ENCODE measurements around the gene ANKRD11.

Gene ANKRD11

DNA sequence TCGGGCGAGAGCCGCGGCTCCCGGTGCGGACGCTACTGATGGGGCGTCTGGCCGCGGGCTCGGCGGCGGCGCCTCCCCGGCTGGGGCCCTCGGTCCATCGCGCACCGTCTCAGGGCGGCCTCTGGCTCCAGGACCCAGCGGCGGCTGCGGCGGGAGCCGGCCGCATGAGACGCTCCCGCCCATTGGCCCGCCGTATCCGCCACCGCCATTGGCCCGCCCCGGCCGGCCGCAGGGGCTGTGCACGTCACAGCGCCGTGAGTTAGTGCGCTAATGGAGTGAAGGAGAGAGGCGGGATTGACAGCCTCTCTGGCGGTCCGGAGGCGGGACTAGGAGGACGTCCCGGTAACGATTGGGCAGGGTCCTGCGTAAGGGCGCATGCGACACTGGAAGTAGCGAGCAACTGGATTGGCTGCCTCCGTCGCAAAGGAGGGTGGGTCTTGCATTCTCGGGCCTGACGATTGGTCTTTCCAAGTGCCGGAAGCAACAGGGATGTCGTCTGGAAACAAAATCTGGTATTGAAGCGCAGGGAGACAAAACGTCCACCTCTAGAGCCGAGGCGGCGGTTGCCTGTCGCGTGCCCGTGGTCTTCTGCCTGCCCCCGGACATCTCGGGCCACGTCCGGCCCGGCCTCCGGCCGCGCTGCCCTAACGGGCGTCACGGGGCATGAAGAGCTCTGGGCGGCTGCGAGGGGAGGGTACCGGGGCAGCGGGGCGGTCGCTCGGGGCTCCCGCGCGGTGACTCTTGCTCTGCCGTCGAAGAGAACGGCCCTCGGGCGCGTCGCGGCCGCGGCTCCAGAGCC lies at the start of gene ANKRD11:
Gene ANKRD11, minus strand, starts transcription at position 123 of the 799 bp plus-strand sequence. CDS start 173,542 bp downstream, outside the sequence.
- DNase-seq (ENCODE audit: low read depth in 2 of 2), result peak; percentile 94 to 97

DNA sequence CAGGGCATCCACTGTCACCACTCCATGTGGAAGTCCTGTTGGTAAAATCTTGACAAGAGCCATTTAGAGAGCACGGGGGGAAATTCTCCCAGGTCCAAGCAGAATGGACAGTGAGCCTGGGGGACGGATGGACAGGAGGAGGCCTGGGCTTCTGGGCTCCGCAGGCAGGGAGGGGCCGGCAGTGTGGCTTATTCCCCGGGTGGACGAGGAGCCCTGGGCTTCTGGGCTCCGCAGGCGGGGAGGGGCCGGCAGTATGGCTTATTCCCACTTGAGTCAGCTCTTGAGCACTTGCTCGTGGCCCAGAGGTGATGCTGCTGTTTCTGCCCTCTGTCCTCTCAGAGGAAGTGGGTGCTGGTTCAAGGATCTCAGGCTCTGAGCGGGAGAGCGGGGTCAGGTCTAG lies 47.9 kb upstream of the ANKRD11 start:
- DNase-seq (ENCODE audit: low read depth in 2 of 2), result no peak

DNA sequence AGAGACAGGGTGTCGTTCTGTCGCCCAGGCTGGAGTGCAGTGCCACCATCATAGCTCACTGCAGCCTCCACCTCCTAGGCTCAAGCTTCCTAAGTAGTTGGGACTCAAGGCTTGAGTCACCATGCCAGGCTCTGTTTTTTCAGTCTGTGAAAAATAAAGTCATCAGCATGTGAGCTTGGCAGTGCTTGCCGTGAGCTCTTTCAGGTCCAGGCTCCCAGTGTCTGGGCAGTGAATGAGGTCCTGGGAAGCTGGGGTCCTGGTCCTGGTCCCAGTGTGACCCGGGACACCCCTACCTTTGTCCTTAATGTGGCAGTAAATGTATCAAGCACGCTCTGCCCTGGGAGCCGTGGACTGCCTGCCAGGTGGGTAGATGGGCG lies 47.2 kb upstream of the ANKRD11 start:
- DNase-seq (ENCODE audit: low read depth in 2 of 2), result no peak

DNA sequence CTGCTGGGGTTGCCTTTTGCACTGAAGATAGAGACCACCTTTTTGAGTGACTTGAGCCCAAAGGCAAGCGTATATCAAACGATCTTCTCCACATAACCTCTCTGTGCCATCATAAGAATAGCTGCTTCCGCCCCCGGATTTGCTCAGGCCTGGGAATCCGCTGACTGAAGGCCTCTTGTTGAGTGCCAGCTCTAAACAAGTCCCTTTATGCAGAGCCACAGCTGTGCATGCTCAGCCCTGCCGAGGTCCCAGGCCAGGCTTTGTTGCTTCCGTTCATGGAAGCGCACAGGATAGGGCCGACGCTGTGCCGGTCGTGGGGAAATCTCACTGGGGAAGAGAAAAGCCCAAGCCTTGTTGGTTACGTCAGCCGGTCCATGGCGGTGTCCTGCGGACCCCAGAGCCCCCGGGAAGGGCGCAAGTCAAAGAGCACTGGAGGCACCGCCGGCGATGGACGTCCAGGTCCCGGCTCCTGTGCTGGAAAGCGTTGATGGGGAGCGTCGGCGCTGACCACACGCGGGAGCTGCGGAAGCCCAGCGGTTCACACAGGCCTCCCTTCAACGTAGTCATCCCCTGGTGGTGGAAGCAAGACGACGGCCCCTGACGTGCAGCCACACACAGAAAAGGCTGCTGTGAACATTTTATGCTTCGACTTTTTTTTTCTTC lies 46.7 kb upstream of the ANKRD11 start:
- no peak for DNase-seq (ENCODE audit: low read depth in 2 of 2)

DNA sequence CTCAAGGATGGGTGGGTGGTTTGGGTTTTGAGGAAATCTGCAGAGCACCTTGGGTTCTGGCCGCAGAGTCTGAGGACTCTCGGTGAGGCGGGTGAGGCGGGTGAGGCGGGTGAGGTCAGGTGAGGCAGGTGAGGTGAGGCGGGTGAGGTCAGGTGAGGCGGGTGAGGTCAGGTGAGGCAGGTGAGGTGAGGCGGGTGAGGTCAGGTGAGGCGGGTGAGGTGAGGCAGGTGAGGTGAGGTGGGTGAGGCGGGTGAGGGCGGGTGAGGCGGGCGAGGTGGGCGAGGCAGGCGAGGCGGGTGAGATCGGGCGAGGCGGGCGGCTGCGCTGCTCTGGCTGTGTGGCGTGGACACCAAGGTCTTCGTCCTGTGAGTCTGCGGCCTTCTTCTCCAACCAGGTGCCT lies 46.0 kb upstream of the ANKRD11 start:
- no peak for DNase-seq (ENCODE audit: low read depth in 2 of 2)

DNA sequence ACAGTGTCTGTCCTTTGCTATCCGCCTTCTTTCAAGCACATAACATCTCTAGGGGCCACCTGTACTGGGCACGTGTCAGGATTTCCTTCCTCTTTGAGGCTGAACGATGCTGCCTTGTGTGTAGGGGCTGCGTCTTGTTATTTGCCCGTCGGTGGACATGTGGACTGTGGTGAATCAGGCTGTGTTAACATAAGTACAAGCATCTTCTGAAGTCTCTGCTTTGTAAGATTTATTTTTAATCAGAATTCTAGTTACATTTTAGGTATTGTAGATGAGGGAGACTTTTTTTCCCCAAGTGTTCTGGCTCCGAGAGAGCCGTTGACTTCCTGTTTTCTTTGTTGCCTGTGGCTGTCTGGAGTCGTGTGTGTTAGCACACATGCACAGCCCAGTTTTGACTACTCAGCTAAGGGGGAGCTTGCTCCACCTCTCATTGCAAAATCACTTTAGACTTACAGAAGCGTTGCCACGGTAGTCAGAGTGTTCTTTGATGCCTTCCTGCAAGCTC lies 43.9 kb upstream of the ANKRD11 start:
- no peak for DNase-seq (ENCODE audit: low read depth in 2 of 2)

DNA sequence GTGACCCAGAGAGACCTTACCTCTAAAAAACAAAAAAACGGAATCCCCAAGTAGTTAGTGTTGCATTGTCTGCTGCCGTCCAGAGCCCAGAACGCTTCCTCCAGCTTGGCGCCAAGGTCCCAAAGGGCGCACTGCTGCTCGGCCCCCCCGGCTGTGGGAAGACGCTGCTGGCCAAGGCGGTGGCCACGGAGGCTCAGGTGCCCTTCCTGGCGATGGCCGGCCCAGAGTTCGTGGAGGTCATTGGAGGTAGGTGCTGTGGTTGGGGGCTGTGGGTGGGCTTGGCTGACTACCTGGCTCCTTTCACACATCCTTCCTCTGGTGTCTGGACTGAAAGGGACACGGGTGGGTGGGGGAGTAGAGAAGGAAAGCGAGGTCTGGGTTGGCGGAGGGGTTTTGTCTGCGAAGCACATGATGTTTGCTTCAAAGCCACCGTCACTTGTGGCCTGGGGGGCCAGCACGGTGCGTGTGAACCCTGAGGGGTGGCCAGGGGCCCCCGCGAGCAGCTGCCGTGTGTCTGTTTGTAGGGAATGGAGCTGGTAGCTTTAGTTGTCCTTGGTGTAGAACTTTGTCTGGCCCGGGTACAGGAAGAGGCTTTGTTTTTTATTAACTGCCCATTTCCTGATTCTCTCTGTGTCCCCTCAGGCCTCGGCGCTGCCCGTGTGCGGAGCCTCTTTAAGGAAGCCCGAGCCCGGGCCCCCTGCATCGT lies 41.6 kb upstream of the ANKRD11 start:
- DNase-seq (ENCODE audit: low read depth in 2 of 2), result no peak

DNA sequence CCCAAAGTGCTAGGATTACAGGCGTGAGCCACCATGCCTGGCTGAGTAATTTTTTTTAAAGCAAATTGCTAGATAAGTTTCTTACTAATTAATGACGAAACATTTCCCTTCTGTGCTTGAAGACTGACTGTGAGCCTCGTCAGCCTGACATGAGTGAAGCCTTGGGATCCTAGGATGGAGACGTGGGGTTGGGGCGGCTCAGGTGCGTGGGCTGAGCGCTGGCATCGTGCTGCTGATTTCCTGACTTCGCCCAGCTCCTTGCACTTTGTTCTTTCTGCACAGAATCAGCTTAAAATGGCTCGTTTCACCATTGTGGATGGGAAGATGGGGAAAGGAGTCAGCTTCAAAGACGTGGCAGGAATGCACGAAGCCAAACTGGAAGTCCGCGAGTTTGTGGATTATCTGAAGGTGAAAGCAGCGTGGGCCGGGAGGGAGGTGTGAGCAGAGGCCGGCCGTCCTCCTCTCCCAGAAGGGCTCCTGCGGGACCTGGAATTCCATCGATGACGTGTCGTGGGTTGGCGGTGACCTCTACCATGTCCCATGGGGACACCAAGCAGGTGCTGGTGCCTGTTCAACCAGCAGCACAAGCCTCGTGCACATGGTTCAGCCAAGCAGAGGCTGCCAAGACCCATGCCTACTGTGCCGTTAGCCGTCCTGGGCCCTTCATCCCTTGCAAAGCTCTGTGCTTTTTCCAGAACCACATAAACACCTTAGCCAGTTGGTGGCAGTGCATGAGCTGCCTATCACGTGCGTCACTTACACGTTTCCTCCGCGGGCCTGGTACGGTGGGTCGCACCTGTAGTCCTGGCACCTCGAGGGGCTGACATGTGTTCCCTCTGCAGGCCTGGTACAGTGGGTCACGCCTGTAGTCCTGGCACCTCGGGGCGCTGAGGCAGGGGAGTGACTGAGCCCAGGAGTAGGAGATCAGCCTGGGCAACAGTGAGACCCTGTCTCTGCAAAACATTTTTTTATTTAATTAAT lies 40.3 kb upstream of the ANKRD11 start:
- no peak for DNase-seq (ENCODE audit: low read depth in 2 of 2)

DNA sequence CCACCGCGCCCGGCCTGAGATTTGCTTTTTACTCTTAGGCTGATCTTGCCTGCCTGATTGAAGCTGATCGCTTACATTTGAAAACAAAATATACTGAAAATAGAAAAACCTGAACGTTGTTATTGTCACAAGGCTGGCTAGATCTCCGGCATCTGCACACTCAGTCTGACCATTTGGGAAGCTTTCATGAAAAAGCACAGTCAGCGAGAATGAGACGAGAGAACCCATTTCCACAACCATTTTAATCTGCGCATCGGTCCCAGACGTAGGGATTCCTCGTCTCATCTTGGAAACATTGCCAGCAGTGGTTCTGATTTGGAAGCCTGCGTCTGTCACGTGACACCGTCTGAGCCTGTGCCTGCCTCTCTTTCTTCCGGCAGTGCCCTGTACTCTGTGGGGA lies 38.7 kb upstream of the ANKRD11 start:
- no peak for DNase-seq (ENCODE audit: low read depth in 2 of 2)

DNA sequence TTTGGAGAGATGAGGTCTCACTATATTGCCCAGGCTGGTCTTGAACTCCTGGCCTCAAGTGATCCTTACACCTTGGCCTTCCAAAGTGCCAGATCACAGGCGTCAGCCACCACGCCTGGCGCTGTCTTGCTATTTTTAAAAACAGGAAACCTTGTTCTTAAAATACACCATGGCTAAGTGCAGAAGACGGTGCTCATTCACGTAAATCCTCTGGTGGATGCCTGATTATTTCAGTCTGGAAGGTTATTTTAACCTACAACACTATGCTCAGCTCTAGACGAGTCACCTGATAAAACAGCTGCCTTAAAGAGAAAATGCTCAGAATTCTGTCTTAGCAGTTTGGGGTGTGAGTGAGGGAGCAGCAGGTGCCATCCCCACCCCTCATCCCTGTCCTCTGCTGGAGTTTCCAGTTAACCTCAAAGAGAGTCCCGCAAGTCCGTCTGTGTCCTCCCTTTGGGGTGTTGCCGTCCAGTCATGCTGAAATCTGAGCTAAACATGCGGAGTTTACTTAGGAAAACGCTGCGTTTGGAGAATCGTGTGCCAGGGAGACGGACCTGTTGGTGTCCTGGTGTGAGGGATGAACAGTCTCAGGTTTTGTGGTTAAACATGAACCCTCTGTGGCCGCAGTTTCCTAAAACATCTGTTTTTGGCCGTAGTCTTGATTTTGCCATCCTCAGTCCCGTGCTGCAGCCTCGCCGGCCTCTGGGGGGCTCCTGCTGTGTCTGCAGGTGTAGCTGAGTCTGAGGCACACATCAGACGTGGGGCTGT lies 35.0 kb upstream of the ANKRD11 start:
- no peak for DNase-seq (ENCODE audit: low read depth in 2 of 2)

DNA sequence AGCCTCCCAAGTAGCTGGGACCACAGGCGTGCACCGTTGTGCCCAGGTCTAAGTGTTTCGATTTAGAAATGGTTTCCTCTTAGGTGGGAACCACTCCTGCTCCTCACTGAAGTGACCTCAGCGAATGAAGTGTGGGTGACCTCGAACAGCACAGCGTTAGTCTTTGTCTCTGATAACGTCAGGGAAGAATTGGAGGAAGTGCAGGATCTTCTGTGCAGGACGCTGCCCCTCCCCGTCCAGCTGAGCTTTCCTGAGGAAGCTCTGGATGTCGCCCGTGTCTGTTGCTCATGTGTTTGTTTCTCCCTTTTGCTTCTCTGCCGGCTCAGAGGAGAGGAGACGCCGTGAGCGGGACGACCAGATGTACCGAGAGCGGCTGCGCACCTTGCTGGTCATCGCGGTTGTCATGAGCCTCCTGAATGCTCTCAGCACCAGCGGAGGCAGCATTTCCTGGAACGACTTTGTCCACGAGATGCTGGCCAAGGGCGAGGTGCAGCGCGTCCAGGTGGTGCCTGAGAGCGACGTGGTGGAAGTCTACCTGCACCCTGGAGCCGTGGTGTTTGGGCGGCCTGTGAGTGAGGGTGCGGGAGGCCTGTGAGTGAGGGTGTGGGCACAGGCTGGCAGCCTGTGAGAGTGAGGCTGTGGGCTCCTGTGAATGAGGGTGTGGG lies 33.5 kb upstream of the ANKRD11 start:
- DNase-seq (ENCODE audit: low read depth in 2 of 2), result no peak

DNA sequence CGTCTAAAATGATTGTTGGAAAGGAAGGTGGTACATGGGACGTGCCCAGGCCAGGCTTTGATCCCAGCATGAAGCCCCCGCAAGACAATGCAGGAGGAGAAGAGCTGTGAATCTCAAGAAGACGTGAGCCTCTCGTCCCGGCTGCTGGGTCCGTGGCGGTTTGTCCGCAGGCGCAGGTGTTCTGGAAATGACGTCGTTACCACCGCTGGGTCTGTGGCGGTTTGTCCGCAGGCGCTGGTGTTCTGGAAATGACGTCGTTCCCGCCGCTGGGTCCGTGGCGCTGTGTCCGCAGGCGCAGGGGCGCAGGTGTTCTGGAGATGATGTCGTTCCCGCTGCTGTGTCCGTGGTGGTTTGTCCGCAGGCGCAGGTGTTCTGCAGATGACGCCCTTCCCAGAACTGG lies 31.9 kb upstream of the ANKRD11 start:
- no peak for DNase-seq (ENCODE audit: low read depth in 2 of 2)

DNA sequence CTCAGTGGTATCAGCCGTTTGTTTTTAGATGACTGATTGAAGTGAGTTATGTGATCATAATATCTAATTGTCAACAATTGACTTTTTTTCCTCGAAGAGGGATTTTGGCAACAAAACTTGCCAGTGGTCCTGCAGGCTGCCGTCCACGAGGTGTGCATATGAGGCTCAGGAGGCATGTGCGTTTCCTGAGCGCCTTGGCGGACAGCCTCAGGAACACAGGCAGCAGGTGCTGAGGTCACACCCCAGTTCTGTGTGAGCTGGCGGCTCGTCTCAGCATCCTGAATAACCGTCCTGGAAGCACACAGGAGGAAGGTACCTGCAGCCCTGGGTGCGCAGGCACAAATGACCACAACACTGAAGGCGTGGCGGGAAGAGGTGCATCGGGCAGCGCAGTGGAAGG lies 29.5 kb upstream of the ANKRD11 start:
- no peak for DNase-seq (ENCODE audit: low read depth in 2 of 2)

DNA sequence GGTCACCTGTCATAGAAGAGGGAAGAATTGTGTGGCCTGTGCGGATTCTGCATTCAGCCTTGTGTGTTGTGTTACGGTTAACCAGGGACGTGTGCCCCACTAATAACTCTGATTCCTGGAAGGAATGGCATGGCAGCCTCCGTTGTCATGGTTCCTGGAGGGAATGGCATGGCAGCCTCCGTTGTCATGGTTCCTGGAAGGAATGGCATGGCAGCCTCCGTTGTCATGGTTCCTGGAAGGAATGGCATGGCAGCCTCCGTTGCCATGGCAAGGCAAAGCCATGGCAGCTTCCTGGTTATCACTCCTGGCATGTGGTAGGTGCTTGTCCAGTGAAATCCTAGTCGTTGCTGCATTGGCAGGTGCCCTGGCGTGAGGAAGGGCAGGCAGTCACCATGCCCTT lies 26.8 kb upstream of the ANKRD11 start:
- no peak for DNase-seq (ENCODE audit: low read depth in 2 of 2)

DNA sequence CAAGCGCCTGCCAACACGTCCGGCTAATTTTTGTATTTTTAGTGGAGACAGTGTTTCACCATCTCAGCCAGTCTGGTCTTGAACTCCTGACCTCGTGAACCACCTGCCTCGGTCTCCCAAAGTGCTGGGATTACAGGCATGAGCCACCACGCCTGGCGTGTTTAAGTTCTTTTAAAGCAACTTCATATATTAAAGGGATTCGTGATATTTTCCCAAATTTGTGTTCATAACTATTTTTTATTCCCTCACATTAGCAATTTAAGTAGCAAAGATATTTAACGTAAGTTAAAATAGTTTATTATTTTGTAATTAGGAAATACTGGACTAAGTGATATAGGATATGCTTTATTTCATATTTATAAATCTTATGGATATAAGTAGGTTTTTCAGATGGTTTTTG lies 22.1 kb upstream of the ANKRD11 start:
- no peak for DNase-seq (ENCODE audit: low read depth in 2 of 2)

DNA sequence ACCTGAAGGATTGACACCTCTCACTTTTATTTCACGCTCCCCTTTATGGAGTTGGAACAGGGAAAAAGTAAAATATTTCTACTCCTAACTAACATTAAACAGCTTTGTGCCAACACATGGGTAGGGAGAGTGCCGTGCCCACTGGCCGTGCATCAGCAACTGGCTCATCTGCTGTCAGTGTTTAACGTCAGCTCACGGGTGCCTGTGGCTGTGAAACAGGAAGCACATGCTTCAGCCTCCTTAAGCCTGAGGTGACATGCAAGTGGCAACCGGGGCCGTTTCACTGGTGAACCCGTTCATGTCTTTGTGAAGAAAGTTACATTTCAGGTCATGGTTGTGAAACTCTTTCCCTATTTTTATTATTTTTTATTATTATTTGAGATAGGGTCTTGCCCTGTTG lies 21.0 kb upstream of the ANKRD11 start:
- no peak for DNase-seq (ENCODE audit: low read depth in 2 of 2)

DNA sequence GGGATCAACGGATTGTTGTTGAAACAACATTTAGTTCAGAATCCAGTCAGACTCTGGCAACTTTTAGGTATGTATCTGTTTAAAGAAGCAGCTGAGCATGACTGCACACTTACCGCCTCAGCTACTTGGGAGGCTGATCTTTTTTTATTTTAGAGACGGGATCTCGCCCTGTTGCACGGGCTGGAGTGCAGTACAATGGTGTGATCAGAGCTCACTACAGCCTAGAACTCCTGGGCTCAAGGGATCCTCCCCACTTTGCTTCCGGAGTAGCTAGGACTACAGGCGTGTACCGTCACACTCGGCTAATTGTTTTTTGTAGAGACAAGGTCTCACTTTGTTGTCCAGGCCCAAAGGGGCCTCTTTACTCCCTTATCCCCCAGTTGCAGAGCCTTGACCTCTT lies 20.2 kb upstream of the ANKRD11 start:
- no peak for DNase-seq (ENCODE audit: low read depth in 2 of 2)

DNA sequence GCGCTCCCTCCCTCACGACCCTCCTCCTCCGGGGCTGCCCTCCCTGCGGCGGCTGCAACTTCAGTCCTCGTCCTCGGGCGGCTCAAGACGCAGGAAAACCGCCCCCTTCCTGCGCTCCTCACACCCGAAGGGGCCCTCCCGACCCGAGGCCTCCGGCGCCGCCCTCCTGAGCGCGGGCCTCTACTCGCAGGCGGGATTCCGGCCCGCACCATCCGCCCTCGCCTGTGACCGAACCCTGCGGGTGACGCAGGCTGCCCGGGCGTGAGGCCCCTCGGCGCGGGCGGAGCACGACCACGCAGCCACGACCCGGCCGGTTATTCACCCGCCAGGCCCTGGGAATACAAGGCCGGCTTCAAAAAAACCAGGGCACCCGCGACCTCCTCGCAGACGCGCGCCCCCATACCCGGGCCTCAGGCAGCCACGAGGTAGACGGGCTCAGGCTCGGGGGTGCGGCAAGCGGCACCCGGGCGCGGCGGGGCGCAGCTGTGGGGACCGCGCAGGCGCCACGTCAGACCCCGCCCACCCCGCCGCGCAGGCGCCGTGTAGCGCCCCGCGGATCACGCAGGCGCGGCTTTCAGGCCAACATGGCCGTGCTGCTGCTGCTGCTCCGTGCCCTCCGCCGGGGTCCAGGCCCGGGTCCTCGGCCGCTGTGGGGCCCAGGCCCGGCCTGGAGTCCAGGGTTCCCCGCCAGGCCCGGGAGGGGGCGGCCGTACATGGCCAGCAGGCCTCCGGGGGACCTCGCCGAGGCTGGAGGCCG lies 17.7 kb upstream of the ANKRD11 start, which contains the start of gene SPG7:
Gene SPG7, plus strand, starts transcription at position 570 of the 757 bp plus-strand sequence. Its CDS starts 15 bp downstream, at position 585.
- peak; percentile 78 to 79 for DNase-seq (ENCODE audit: low read depth in 2 of 2)

DNA sequence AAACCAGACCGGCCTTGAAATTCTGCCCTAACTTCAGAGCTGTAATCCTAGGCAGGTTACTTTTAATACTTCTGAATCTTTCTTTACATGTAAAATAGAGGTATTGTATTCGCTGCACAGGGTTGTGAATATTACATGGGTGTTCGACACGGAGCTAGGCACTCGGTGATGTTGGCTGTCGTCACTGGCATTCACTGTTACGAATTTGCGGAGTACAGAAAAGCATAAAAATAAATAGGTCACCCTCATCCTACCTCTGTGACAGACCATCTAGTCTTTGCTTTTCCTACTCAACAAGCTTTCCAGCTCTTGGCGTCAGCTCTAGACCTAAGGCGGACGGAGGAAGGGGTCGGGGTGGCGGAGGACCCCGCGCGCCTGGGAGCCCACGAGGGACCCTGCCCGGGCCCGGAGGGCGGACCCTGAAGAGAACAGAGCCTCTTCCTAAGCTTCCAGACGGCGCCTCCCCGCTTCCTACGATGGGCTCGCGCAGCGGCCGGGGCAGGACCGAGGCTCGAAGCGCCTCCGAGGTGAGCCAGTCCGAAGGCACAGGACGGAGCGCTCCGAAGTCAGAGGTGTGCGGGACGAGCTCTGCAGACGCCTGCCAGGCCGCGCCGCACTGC lies 17.0 kb upstream of the ANKRD11 start:
- DNase-seq (ENCODE audit: low read depth in 2 of 2), result no peak

Measured in stimulated activated CD8-positive, alpha-beta memory T cell treated with anti-CD3 and anti-CD28 coated beads, Interleukin-7, amount 100 ng/mL, for 1 hour (primary cell).